ENCODE results near the gene VPS13A. TPM values are rescaled to one million over a fixed set of nuclear protein-coding genes. Genes with fewer than 3 reads are reported as not detected.

Gene VPS13A
- total RNA-seq, 1 experiment from 2014 or later = 52.8 TPM

- Histone ChIP-seq H2AFZ (ENCODE audit: low read depth, low read length, poor library complexity, severe bottlenecking) (no peak overlapping the region), H3K79me2 (ENCODE audit: insufficient read depth, low read length) (no peaks in the 10 kb centered on the region), H3K9ac (ENCODE audit: low read length) (no peak overlapping the region), H3K36me3 (ENCODE audit: control insufficient read depth in 1 of 2, insufficient read depth in 2 of 2, low read length in 2 of 2) (no peaks in the 10 kb centered on the region), H3K9me3 (ENCODE audit: control insufficient read depth in 1 of 2, insufficient read depth in 1 of 2, low read depth in 1 of 2, low read length in 2 of 2) (no peaks in the 10 kb centered on the region), H3K4me2 (ENCODE audit: low read length) (no peak overlapping the region), H3K4me3 (replicated peaks in 1 of 2; ENCODE audit: low read depth in 1 of 2, low read length in 2 of 2) (no peak overlapping the region), H3K27ac (ENCODE audit: low read depth, low read length) (no peak overlapping the region), H3K9me2 (ENCODE audit: insufficient read depth) (no peaks in the 10 kb centered on the region), H4K20me1 (ENCODE audit: insufficient read depth) (no peaks in the 10 kb centered on the region), H3K27me3 (ENCODE audit: insufficient read depth, low read length) (no peaks in the 10 kb centered on the region), H3K4me1 (ENCODE audit: control insufficient read depth in 1 of 2, insufficient read depth in 2 of 2, low read length in 2 of 2) (no peaks in the 10 kb centered on the region)
- no TSS peak for BruUV-seq (replicated peaks)
- CTCF ChIA-PET = no interaction called here
- intact Hi-C loops (cut with micrococcal nuclease) = no loop called here
- ATAC-seq = no peak
- POLR2A ChIA-PET = no interaction called here
- RAD21 ChIA-PET (ENCODE audit: low non-redundant PET in 1 of 2, low total read pairs in 2 of 2, uncharacterized antibody in 2 of 2, unreplicated experiment in 2 of 2) = no interaction called here
- no peak for TF ChIP-seq CTCF (IDR thresholded peaks at IDR 0.05 in 2 of 3, conservative IDR thresholded peaks at IDR 0.05 in 1 of 3; ENCODE audit: borderline replicate concordance in 1 of 3, insufficient read depth in 1 of 3, low read depth in 2 of 3, low read length in 2 of 3)
- TF ChIP-seq ATF3 (IDR thresholded peaks at IDR 0.05) = no peak
- no peak for TF ChIP-seq REST (IDR thresholded peaks at IDR 0.05; ENCODE audit: low read depth)
- TF ChIP-seq POLR2AphosphoS5 (IDR thresholded peaks at IDR 0.05; ENCODE audit: low read depth, low read length) = no peak
- no peak for TF ChIP-seq YY1 (IDR thresholded peaks at IDR 0.05; ENCODE audit: extremely low read depth, insufficient replicate concordance, low read depth, low read length)
- no peak for TF ChIP-seq ELF1 (IDR thresholded peaks at IDR 0.05; ENCODE audit: borderline replicate concordance, low read depth)
- no peak for TF ChIP-seq EZH2 (IDR thresholded peaks at IDR 0.05)
- no peak for TF ChIP-seq JUND (IDR thresholded peaks at IDR 0.05)
- TF ChIP-seq EGR1 (IDR thresholded peaks at IDR 0.05; ENCODE audit: low read depth) = no peak
- DNase-seq (ENCODE audit: low read depth, low spot score) = no peak
Observed at GRCh38 chr9:77427256-77427927, 250.1 kb downstream of the VPS13A start.

All from HCT116 (cell line).